Activated T-cell treated with anti-CD3 and anti-CD28 coated beads, Interleukin-2, amount 50 U/mL, for 4 hours (primary cell): ENCODE results near the gene MTPN. TPM values are rescaled to one million over a fixed set of nuclear protein-coding genes. Genes with fewer than 3 reads are reported as not detected.

Experiments
- ATAC-seq, 2 donors: fragments of 200-7000 bp; cut with Tn5 transposase; one replicate each; pipeline ENCODE4 v1.10.0; 2021
- DNase-seq: peaks from one replicate; pipeline ENCODE4 v3.0.0-alpha.2; 2020
- H3K27me3 Mint-ChIP-seq: one replicate; pipeline ENCODE4 v1.8.0; 2021; ENCODE audit warnings: low read depth, mixed read lengths
- H3K36me3 Mint-ChIP-seq: one replicate; pipeline ENCODE4 v1.8.0; 2022; ENCODE audit warnings: mixed read lengths; ENCODE audit not compliant: insufficient read depth
- H3K4me1 Mint-ChIP-seq: one replicate; pipeline ENCODE4 v1.8.0; 2021; ENCODE audit warnings: low read depth, mixed read lengths
- H3K4me3 Mint-ChIP-seq: one replicate; pipeline ENCODE4 v1.8.0; 2021; ENCODE audit warnings: mild to moderate bottlenecking, moderate library complexity, mixed read lengths
- H3K9me3 Mint-ChIP-seq: one replicate; pipeline ENCODE4 v1.8.0; 2021; ENCODE audit warnings: mixed read lengths
- total RNA-seq, 3 donors: library from RNA; stranded (reverse); gene quantifications; one replicate each; pipeline ENCODE4 v1.2.1, GENCODE V29; 2021

The MTPN gene
- total RNA-seq, 3 donors from 2014 or later, result 139 to 152 (median 143) TPM

DNA sequence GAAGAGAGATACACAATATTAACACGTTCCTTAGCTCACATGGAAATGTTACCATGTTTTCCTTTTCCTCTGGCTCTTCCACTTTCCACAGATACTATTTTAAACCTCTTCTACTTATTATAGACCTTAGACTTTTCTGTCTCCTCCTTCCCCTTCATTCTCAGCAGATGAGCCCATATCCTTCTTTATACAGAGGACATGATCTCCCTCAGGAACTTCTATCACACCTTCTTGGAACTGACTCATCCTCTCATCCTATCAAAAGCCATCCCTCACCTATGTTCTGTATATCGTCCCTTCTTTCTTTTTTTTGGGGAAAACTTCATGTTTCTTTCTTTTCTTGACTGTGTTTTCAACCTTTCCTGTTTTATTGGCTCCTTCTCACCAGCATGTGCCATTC lies 20.8 kb downstream of the MTPN start:
- no peak for DNase-seq
- no peak for ATAC-seq
- H3K4me3 Mint-ChIP-seq, result no peak overlapping the region
- H3K9me3 Mint-ChIP-seq, result no peaks in the 10 kb centered on the region
- no peaks in the 10 kb centered on the region for H3K27me3 Mint-ChIP-seq
- peaks cover 59% of the 10 kb centered on the region for H3K4me1 Mint-ChIP-seq
- peaks cover 33% of the 10 kb centered on the region for H3K36me3 Mint-ChIP-seq

DNA sequence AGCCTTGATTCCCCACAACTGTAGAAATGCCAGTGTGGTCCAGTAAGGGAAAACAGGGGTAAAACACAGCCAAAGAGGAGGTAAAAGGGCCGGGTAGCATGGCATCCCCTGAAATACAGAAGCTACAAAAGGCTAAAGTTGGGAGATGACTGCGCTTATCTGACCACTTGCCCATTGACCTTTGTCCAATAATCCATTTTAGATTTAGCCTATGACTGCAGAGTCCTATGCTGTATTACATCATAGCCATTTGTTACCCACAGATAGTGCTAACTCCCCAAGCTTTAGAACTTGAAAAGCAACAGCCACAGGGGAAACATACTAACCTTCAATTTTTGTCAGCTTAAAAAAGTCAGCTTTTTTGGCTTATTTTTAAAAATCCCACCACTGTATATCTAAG lies 26.2 kb downstream of the MTPN start:
- ATAC-seq (no peak), DNase-seq (no peak)
- Mint-ChIP-seq H3K4me1 (peaks cover 50% of the 10 kb centered on the region), H3K9me3 (no peaks in the 10 kb centered on the region), H3K36me3 (peaks cover 43% of the 10 kb centered on the region), H3K4me3 (no peak overlapping the region), H3K27me3 (no peaks in the 10 kb centered on the region)

DNA sequence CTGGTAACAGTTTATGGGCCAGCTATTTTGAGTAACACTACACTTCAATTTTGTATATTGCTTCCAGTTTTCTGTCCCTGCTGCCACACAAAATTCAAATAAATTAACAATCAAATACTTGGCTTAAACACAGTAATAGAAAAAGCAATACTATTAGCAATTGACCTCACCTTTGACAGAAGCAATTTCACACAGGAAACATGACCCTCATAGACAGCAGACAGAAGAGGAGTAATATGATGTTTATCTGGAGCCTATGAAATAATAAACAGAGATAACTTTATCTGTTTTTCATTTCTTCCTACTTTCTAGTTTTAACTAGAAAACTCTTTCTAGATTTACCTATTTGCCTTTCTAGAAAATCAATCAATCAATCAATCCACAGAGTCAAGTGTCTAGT lies 26.7 kb downstream of the MTPN start:
- Mint-ChIP-seq H3K4me3 (no peak overlapping the region), H3K4me1 (peaks cover 51% of the 10 kb centered on the region), H3K36me3 (peaks cover 43% of the 10 kb centered on the region), H3K9me3 (no peaks in the 10 kb centered on the region), H3K27me3 (no peaks in the 10 kb centered on the region)
- no peak for ATAC-seq
- no peak for DNase-seq

DNA sequence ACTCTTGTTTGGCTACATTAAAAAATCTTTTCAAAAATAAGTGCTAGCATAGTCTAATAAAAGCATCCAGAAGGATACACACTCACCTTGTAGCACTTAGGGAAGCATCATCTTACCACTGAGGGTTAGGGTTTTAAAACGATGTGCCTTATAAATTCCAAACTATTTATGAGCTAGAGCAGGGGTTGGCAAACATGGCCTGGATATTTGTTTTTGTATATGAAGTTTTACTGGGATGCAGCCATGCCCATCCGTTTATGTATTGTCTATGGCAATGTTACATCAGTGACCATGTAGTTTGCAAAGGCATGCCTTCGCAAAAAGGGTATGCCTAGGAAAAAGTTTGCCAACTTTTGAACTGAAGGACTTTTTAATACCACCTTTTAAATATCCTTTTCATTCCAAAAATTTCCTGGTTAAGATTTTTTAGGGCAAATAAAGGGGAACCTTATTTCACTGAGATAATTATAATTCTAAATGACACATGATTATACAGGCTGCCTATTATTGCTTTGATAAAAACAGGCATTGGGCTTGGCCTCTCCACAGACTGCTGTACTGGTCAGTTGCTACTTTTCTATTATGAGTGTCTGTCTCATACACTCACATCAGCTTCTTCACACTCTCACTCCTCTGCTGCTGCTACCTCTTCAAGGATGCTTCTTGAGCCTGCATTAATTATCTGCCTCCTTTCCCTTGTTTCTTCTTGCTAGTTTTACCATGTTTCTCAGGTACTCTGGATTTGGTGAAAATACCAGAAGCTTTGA lies 30.7 kb downstream of the MTPN start:
- Mint-ChIP-seq H3K27me3 (no peaks in the 10 kb centered on the region), H3K4me1 (peaks cover 50% of the 10 kb centered on the region), H3K36me3 (peaks cover 32% of the 10 kb centered on the region), H3K4me3 (no peak overlapping the region), H3K9me3 (no peaks in the 10 kb centered on the region)
- DNase-seq (no peak), ATAC-seq (no peak)

DNA sequence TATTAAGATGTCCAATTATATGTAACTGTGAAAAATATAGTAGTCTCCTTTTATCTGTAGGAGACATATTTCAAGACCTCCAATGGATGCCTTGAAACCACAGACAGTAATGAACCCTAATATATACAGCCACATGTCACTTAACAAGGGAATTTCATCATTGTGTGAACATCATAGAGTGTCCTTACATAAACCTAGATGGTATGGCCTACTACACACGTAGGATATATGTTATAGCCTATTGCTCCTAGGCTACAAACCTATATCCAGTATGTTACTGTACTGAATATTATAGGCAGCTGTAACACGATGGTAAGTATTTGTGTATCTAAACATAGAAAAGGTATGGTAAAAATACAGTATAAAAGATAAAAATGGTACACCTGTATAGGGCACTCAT lies 32.4 kb downstream of the MTPN start:
- Mint-ChIP-seq H3K4me1 (peaks cover 50% of the 10 kb centered on the region), H3K4me3 (no peak overlapping the region), H3K36me3 (peaks cover 25% of the 10 kb centered on the region), H3K9me3 (no peaks in the 10 kb centered on the region), H3K27me3 (no peaks in the 10 kb centered on the region)
- DNase-seq, result no peak
- ATAC-seq, result no peak

DNA sequence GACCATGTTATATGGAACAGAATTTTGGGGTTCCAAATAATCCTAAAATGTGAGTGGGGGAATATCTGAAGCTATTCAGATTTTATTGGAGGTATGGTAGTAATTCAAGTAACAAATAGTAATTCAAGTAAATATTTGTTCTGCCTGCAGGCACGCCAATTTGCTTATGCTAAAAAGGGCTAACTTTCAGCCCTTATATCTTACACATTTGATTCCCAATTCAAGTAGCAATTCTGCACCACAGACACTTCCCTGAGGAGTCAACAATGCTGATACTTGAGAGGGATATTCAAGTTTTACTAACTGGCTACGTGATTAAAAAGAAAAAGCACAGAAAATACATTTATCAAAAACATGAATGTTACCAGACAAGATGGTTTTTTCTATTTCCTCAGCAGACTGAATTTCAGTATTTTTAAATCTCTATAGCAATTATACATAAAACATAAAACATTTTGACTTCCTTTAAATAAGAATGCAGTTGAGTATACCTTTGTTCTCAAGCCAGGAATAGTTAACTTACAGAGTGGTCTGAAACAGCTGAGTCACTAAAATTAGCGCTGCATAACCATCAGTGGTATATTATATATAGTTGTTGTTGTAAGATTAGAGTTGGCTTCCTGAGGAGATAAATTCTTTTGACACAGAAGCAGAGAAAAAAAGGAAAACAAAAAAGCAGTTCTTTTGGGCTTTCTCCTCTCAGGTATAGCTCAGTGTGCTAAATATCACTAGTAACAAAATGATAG lies 33.9 kb downstream of the MTPN start:
- no peak for ATAC-seq
- Mint-ChIP-seq H3K9me3 (no peaks in the 10 kb centered on the region), H3K4me1 (peaks cover 59% of the 10 kb centered on the region), H3K36me3 (peaks cover 20% of the 10 kb centered on the region), H3K4me3 (no peak overlapping the region), H3K27me3 (no peaks in the 10 kb centered on the region)
- no peak for DNase-seq

DNA sequence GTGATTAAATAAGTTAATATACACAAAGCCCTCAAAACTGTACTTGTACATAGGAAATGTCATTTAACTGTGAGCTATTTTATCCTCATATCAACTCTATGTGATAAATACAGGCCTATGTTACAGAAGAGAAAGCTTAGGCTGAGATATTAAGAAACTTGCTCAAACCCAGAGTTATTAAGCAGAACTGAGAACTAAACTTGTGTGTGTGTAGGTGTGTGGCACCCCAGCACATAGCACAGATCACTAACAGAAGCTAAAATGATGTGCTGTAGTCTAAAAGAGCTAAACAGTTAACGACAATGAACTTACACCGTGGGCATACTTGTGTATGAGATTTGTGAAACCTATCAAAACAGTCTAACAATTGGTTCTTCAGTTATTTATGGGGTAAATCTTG lies 34.5 kb downstream of the MTPN start:
- Mint-ChIP-seq H3K4me3 (no peak overlapping the region), H3K4me1 (peaks cover 62% of the 10 kb centered on the region), H3K36me3 (peaks cover 16% of the 10 kb centered on the region), H3K9me3 (no peaks in the 10 kb centered on the region), H3K27me3 (no peaks in the 10 kb centered on the region)
- DNase-seq, result no peak
- no peak for ATAC-seq

DNA sequence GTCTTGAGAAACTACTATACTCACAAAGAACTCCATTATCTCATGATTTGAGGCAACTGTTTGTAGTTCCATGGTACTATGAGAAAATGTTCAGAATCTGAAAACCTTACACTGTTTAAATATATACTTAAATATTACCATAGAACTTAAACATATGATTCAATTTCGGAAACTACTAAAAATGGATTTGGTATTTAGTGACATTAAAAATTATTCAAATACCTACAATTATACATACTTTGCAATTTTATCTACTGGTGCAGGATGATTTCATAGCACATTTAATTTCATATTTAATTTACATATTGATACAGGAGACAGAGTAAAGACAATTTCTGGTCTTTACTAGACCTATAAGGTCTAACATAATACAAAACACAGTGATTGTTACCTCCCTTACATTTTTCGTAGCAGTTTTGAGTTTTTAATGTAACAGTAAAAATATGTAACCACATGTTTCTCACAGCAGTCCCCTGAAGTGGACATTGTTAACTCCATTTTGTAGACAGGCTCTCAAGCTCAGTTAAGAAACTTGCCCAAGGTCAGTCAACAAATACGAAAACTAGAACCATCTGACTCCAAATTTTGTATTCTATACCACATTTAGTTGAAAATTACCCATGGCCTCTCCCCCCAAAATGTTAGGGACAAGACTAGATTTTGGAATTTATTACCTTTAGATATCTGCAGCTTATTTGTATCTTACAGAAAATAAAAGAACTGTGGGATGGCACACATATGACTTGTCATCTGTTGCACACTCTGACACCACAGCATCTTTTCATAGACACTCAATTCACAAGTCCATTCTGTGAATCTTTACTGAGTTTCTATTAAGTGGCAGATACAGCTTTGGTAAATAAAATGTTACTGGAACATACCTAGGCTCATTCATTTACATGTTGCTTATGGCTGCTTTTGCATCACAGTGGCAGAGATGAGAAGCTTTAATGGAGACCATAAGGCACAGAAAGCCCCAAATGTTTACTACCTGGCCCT lies 36.8 kb downstream of the MTPN start:
- Mint-ChIP-seq H3K4me1 (peaks cover 68% of the 10 kb centered on the region), H3K4me3 (no peak overlapping the region), H3K9me3 (no peaks in the 10 kb centered on the region), H3K27me3 (no peaks in the 10 kb centered on the region), H3K36me3 (peaks cover 13% of the 10 kb centered on the region)
- no peak for DNase-seq
- no peak for ATAC-seq

DNA sequence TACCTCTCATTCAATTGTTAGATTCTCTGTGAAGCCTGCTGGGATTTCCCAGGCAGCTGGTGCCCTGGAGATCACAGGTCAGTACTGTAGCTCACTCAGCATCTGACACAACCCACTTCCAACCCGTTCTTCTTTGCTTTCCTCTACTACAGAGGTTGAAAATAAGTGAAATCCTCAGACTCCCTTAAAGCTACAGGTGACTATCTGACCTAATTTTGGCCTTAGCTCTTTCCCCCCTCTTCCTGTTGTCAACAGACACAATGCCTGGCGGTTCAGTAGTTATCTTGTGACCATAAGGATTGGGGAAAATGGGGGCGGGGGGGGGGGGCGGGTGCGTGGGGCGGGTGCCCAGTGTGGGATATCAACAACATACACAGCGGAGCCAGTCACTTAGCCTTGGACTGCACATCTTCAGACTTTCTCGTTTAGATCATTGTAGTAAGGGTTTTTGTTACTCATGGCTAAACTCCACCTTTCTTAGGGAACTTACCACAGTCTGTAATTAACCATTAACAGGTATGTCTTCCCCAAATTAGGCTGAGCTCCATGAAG lies 37.8 kb downstream of the MTPN start:
- Mint-ChIP-seq H3K27me3 (no peaks in the 10 kb centered on the region), H3K36me3 (peaks cover 13% of the 10 kb centered on the region), H3K4me3 (no peak overlapping the region), H3K4me1 (peaks cover 79% of the 10 kb centered on the region), H3K9me3 (no peaks in the 10 kb centered on the region)
- DNase-seq (no peak), ATAC-seq (no peak)

DNA sequence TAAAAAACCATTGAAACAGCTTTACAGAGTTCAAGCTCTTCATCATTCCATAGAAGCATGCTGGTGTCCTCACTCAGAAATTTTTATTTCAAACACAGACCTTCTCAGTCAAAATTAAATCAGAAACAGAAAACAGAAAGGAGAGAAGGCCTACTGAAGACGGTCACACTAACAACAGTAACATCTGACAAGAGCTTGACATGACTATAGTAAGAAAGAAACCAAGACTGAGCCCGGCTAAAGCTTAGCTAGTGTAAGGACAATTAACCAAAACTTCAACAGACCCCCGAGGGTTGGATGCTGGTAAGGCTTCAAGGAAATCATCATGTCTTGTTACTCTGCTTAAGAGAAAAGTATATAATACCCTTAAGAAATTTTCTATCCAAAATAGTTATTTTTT lies 38.6 kb downstream of the MTPN start:
- peak in 1 of 2 donors; percentile 25 for ATAC-seq

DNA sequence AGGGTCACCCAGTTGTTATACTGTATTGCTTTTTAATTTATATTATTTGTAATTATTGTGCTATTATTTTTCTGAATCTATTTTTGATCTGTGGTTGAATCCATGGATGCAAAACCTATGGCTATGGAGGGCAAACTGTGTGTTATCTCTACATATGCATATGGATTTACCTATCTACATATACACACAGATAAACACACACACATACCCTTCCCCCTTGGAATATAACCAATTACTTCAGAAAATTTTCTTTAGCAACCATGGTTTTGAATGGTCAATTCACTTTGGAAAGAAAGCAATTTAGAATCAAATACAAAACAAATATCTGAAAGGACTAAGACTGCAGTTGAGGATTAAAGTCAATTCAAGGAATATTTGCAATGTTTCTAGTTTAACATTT lies 39.1 kb downstream of the MTPN start:
- DNase-seq (no peak), ATAC-seq (no peak)
- H3K9me3 Mint-ChIP-seq, result no peaks in the 10 kb centered on the region
- no peak overlapping the region for H3K4me3 Mint-ChIP-seq
- no peaks in the 10 kb centered on the region for H3K27me3 Mint-ChIP-seq
- H3K4me1 Mint-ChIP-seq, result peaks cover 86% of the 10 kb centered on the region
- peaks cover 13% of the 10 kb centered on the region for H3K36me3 Mint-ChIP-seq

More for the DNA sequence above, 38.6 kb downstream of the MTPN start:
- H3K9me3 Mint-ChIP-seq, result no peaks in the 10 kb centered on the region
- DNase-seq, result no peak
- peaks cover 86% of the 10 kb centered on the region for H3K4me1 Mint-ChIP-seq
- H3K27me3 Mint-ChIP-seq, result no peaks in the 10 kb centered on the region
- H3K4me3 Mint-ChIP-seq, result no peak overlapping the region
- H3K36me3 Mint-ChIP-seq, result peaks cover 13% of the 10 kb centered on the region

DNA sequence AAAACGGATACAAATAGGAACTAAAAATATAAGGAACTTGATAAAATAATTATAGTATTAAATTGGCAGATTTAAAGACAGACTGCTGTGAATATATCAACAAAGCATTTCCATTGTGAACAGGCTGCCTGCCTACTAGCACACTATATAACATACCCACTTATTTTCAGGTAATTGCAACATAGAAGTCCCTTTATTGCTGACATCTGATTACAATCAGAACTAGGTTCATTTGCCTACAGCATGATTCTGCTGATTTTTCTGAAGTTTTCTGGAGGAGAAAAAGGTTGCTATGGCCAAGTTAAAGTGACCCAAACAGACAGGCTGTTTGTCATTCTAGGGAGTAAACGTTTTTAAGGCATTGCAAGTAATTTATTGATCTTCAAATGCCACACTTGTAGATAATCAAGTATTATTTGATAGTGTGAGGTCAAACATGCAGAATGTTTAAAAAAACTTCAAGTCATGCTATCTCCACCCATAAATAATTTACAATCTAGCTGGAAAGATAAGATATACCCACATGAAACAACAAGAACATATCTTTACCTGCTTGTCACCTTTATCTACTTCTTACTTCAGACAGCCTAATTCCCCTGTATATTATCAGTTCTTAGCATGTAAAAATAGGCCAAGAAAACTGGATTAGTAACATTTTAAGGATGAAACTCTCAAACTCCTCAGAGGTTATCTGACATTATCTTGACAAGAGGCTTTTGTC lies 40.5 kb downstream of the MTPN start:
- Mint-ChIP-seq H3K4me3 (no peak overlapping the region), H3K36me3 (peaks cover 13% of the 10 kb centered on the region), H3K9me3 (no peaks in the 10 kb centered on the region), H3K4me1 (peaks cover 79% of the 10 kb centered on the region), H3K27me3 (no peaks in the 10 kb centered on the region)
- ATAC-seq, result no peak
- DNase-seq, result no peak

DNA sequence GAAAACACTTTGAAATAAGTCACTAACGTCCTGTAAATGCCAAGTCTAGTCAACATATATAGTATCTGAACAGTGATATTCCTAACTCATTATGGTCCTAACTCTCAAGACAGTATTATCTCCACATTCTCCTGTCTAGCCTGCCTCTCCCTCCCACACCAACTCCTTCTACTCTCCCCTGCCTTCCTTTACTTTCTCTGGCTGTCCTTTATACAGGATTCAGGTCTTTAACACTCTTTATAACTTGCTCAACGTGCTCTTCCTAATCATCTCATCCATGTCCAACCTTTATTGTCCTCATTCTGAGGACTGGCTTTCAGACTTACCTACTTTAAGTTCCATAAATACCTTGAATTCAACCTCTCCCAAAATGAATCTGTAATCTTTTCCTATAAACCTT lies 42.5 kb downstream of the MTPN start:
- H3K9me3 Mint-ChIP-seq, result no peaks in the 10 kb centered on the region
- H3K36me3 Mint-ChIP-seq, result peaks cover 17% of the 10 kb centered on the region
- peaks cover 73% of the 10 kb centered on the region for H3K4me1 Mint-ChIP-seq
- DNase-seq (no peak), ATAC-seq (no peak)
- H3K27me3 Mint-ChIP-seq, result no peaks in the 10 kb centered on the region
- H3K4me3 Mint-ChIP-seq, result no peak overlapping the region
